GM19023 (cell line): ENCODE data around the gene FUT7.

ENCODE experiments used
- ATAC-seq: cut with Tn5 transposase; IDR thresholded peaks from one replicate; pipeline ENCODE4 v1.9.1; 2021; ENCODE audit warnings: mild to moderate bottlenecking, moderate library complexity; ENCODE audit not compliant: unreplicated experiment

Gene FUT7

GRCh38 chr9:137019891-137020683, 11.8 kb downstream of the FUT7 start:
- no peak for ATAC-seq

DNA sequence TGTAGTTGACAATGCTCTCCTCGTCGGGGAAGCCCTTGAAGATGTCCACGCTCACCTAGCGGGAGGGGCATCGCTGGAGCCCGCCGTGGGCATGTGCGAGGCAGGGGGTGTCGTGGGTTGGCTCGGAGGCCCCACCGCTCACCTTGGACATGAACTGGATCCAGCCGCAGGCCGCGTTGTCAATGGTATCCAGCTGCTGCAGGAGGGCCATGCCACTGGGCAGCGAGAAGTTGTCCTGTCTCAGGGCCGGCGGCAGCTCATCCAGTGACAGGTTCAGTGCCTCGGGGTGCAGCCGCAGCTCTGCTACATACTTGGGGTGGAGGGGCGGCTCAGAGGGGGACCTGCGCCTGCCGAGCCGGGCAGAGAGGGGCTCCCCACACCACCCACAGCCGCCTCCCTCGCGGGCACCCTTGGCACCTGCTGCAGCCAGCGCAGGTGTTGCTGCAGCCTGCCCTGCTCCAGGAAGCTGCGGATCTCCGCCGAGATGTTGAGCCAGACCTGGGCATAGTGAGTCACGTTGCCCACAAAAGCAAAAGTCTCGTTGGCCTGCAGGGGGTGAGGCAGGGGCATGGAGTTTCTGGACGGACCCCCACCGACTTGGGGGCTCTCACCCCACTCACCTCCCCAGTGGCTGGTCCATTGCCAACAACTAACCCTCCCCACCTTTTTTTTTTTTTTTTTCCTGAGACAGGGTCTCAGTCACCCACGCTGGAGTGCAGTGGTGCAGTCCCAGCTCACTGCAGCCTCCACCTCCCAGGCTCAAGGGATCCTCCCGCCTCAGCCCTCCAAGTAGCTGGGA, 12.9 kb downstream of the FUT7 start:
- no peak for ATAC-seq

- no peak for ATAC-seq
Observed at GRCh38 chr9:137017791-137018497, 13.9 kb downstream of the FUT7 start.

- no peak for ATAC-seq
Observed at GRCh38 chr9:137017071-137017470, 14.8 kb downstream of the FUT7 start.

- ATAC-seq, result no peak
Observed at GRCh38 chr9:137016436-137016835, 15.5 kb downstream of the FUT7 start.

- ATAC-seq, result no peak
Observed at GRCh38 chr9:137015976-137016375, 15.9 kb downstream of the FUT7 start.

DNA sequence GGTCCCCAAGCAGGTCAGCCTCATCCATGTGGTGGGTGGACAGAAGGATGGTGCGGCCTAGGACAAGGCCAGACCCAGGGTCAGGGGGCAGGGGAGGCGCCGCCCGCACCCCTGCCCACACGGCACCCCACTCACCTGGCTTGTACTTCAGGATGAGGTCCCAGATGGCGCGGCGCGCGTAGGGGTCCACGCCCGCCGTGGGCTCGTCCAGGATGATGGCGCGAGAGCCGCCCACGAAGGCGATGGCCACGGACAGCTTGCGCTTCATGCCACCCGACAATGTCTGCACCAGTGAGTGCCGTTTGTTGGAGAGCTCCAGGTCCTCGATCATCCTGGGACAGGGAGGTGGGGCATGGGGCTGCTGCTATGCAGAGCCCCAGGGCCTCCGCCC, 16.4 kb downstream of the FUT7 start:
- no peak for ATAC-seq

GRCh38 chr9:137014776-137015539, 16.9 kb downstream of the FUT7 start:
- ATAC-seq, result no peak

DNA sequence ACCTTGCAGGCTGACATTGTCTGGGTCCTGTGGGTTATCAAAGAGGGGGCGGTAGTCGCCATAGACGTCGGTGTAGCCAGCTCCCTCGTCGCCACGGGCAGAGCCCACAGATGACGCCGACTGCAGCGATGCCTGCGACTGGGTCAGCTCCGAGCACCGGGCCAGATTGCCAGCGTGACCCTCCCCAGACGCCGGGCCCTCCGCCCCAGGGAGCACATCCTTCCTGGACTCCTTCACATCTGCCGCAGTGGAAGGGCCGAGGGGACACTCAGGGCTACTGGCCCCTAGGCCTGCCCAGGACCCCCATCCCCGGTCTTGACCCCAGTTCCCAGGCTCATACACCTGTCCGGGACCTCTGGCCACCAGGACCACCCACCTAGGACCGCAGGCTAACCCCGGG, 17.7 kb downstream of the FUT7 start:
- ATAC-seq, result no peak

GRCh38 chr9:137013571-137013940, 18.3 kb downstream of the FUT7 start:
- ATAC-seq, result no peak

- ATAC-seq, result no peak
Observed at GRCh38 chr9:137012694-137013570, 19.0 kb downstream of the FUT7 start.

GRCh38 chr9:137011907-137012675, 19.8 kb downstream of the FUT7 start:
- ATAC-seq, result no peak

GRCh38 chr9:137011156-137011555, 20.7 kb downstream of the FUT7 start:
- no peak for ATAC-seq

DNA sequence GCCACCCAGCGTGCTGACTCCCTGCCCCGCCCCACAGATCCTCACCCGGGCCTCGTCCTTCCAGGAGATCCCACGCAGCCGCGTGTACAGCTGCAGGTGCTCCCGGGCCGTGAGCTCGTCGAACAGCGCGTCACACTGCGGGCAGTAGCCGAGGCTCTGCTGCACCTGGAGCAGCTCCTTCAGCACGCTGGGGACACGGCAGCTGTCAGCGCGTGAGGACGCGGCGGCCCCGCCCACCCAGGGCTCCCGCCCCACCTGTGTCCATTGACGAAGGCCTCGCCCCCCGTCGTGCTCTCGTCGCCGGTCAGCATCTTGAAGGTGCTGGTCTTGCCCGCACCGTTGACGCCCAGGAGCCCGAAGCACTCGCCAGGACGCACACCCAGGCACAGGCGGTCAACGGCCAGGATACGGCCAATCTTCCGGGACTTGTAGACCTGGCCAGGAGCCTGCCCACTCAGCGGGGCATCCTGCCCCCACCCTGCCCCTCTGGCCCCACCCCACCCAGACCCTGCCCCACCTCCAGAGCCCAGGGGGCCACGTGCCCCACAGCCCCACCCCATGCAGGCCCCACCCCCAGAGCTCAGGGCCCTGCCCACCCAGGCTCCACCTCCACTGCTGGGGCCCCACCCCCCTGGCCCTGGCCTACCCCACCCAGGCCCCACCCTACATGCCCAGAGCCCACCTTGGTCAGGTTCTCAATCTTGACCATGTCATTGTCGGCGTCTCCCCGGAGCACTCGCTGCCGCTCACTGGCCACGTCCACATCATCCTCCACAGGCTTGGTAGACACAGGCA, 21.8 kb downstream of the FUT7 start:
- no peak for ATAC-seq

DNA sequence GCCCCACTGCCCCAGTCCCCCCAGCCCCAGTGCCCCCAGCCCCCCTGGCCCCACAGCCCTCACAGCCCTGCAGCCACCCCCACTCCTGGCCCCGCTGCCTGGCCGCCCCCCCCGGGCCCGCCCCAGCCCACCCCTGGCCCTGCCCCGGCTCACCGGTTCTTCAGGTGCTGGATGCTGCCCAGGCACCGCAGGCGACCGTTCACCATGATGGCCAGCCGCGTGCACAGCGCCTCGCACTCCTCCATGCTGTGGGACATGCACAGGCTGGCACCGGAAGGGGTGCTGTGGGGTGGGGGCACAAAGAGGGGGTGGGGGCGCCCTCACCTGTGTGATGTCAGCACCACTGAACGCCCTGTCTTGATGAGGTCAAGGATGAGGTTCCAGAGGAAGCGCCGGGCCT, 22.7 kb downstream of the FUT7 start:
- no peak for ATAC-seq

DNA sequence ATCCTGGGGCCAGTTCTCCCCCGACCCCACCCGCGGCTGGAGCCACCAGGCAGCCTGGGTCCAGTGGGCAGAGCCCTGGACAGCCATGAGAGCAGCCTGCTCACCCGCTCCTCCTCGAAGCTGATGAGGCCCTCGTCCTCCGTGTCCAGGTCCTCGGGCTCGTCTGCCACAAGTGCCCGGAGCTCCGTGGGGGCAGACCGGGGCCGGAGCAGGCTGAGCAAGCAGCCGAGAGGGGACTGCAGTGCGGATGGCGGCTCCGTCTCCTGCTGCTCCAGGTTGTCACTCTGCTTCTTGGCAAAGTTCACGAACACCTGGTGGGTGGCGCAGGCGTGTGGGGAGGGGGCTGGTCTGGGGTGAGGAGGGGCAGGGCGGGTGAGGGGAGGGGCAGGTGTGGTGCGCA, 23.6 kb downstream of the FUT7 start:
- ATAC-seq, result no peak

- no peak for ATAC-seq
Observed at GRCh38 chr9:137007816-137008270, 24.0 kb downstream of the FUT7 start.

DNA sequence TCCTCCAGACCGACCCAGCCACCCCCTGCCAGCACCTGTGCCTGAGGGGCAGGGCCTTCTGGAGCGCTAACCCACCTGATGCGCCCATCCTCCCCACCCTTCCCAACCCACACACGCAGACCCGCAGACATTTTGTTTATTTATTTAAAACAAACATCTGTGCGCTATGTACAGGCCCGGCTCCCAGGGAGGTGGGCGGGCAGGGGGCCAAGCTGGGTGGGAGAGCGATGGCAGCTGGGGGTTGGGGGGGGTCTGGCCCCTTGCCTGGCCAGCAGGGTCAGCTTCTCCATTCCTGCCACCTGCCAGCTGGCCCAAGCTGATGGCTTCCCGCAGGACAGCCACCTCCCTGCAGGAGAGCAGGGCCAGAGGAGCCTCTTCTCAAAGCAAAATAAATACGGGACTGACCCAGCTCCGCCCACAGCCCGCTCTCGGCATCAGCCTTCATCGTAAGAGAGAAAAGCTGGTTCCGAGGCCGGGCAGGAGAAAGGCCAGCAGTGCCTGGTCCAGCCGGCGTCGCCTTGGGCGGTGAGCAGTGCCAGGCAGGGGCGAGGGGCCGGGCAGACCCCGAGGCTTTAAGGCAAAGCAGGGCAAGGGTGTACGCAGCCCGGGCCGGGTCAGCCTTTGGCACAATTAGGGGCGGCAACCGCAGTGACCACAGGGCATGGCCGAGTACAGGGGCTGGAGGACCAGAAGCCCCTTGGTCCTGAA, 24.6 kb downstream of the FUT7 start:
- ATAC-seq, result no peak
